Measurements from ENCODE around the gene LGALS9.

LGALS9 gene

DNA sequence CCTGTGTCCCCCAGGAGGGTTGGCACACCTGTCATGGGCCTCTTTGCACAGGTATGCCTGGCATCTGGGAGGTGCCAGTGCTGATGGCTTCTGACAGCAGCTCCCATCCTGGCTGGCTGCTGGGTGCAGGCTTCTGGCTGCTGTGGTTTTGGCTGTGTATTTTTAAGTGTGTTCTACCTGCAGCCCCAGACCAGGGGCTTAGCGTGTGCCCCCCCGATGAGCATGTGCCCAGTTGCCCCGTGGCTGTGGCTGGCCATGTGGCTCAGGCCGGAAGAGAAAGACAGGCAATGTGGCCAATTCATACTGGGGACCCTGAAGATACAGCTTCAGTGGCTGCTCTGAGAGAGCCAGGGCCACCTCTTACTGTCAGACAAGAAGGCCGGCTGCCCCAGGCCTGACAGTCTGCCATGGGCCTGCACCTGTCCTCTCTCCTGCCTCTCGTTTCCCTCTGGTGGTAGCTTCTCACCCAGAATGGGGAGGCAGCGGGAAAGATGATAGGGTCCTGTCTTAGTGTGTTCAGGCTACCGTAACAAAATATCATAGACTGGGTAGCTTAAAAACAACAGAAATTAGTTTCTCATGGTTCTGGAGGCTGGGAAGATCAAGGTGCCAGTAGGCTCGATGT is 37.6 kb upstream of the LGALS9 start:
- no peak for TF ChIP-seq ZBTB20 (tag by site-specific recombination; IDR thresholded peaks at IDR 0.05)
- no peak for TF ChIP-seq ZNF433 (tag by site-specific recombination; IDR thresholded peaks at IDR 0.05; ENCODE audit: low read depth)
- TF ChIP-seq, protein P1, sequence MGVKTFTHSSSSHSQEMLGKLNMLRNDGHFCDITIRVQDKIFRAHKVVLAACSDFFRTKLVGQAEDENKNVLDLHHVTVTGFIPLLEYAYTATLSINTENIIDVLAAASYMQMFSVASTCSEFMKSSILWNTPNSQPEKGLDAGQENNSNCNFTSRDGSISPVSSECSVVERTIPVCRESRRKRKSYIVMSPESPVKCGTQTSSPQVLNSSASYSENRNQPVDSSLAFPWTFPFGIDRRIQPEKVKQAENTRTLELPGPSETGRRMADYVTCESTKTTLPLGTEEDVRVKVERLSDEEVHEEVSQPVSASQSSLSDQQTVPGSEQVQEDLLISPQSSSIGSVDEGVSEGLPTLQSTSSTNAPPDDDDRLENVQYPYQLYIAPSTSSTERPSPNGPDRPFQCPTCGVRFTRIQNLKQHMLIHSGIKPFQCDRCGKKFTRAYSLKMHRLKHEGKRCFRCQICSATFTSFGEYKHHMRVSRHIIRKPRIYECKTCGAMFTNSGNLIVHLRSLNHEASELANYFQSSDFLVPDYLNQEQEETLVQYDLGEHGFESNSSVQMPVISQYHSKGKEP (tag by site-specific recombination; IDR thresholded peaks at IDR 0.05), result no peak
- TF ChIP-seq ZNF214 (tag by site-specific recombination; IDR thresholded peaks at IDR 0.05; ENCODE audit: borderline replicate concordance), result no peak
- no peak for TF ChIP-seq ZFHX2 (tag by site-specific recombination; conservative IDR thresholded peaks at IDR 0.05)
- no peak for TF ChIP-seq OSR2 (tag by site-specific recombination; IDR thresholded peaks at IDR 0.05)
- no peak for TF ChIP-seq GLIS1 (tag by site-specific recombination; IDR thresholded peaks at IDR 0.05)
- TF ChIP-seq, protein P2, sequence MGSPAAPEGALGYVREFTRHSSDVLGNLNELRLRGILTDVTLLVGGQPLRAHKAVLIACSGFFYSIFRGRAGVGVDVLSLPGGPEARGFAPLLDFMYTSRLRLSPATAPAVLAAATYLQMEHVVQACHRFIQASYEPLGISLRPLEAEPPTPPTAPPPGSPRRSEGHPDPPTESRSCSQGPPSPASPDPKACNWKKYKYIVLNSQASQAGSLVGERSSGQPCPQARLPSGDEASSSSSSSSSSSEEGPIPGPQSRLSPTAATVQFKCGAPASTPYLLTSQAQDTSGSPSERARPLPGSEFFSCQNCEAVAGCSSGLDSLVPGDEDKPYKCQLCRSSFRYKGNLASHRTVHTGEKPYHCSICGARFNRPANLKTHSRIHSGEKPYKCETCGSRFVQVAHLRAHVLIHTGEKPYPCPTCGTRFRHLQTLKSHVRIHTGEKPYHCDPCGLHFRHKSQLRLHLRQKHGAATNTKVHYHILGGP (tag by site-specific recombination; IDR thresholded peaks at IDR 0.05), result no peak
- TF ChIP-seq GLIS2 (tag by site-specific recombination; IDR thresholded peaks at IDR 0.05), result no peak
- TF ChIP-seq ZEB2 (tag by site-specific recombination; IDR thresholded peaks at IDR 0.05), result no peak
- TF ChIP-seq IKZF3 (tag by site-specific recombination; IDR thresholded peaks at IDR 0.05), result no peak
- TF ChIP-seq ZNF341 (tag by site-specific recombination; IDR thresholded peaks at IDR 0.05; ENCODE audit: low read depth), result no peak
- no peak for TF ChIP-seq ZNF23 (tag by site-specific recombination; IDR thresholded peaks at IDR 0.05; ENCODE audit: borderline replicate concordance)
- TF ChIP-seq ZNF174 (tag by site-specific recombination; IDR thresholded peaks at IDR 0.05), result no peak
- no peak for TF ChIP-seq RBAK (tag by site-specific recombination; IDR thresholded peaks at IDR 0.05)
- no peak for TF ChIP-seq ZNF621 (tag by site-specific recombination; IDR thresholded peaks at IDR 0.05)
- TF ChIP-seq, protein P3, sequence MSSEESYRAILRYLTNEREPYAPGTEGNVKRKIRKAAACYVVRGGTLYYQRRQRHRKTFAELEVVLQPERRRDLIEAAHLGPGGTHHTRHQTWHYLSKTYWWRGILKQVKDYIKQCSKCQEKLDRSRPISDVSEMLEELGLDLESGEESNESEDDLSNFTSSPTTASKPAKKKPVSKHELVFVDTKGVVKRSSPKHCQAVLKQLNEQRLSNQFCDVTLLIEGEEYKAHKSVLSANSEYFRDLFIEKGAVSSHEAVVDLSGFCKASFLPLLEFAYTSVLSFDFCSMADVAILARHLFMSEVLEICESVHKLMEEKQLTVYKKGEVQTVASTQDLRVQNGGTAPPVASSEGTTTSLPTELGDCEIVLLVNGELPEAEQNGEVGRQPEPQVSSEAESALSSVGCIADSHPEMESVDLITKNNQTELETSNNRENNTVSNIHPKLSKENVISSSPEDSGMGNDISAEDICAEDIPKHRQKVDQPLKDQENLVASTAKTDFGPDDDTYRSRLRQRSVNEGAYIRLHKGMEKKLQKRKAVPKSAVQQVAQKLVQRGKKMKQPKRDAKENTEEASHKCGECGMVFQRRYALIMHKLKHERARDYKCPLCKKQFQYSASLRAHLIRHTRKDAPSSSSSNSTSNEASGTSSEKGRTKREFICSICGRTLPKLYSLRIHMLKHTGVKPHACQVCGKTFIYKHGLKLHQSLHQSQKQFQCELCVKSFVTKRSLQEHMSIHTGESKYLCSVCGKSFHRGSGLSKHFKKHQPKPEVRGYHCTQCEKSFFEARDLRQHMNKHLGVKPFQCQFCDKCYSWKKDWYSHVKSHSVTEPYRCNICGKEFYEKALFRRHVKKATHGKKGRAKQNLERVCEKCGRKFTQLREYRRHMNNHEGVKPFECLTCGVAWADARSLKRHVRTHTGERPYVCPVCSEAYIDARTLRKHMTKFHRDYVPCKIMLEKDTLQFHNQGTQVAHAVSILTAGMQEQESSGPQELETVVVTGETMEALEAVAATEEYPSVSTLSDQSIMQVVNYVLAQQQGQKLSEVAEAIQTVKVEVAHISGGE (tag by site-specific recombination; conservative IDR thresholded peaks at IDR 0.05; ENCODE audit: low read depth), result no peak
- TF ChIP-seq ZNF837 (tag by site-specific recombination; IDR thresholded peaks at IDR 0.05), result no peak
- TF ChIP-seq ZNF585B (tag by site-specific recombination; IDR thresholded peaks at IDR 0.05), result no peak
- POLR2A ChIA-PET, result no interaction called here

DNA sequence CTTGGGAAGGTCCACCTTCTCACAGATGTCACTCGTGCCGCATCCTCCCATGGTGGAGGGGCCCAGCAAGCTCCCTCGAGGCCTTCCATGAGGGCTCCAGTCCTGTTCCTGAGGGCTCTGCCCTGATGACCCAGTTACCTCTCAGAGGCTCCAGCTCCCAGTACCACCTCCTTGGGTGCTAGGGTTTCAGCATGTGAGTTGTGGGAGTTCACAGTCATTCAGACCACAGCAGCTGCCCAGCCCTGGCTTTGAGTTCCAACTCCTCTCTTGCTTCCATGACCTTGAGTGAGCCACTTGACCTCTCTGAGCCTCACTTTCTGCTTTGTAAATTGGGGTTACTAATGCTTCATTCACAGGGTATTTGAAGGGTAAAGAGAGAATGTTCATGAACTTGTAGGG is 37.1 kb upstream of the LGALS9 start:
- peaks cover 0 to 58% of the 10 kb centered on the region in 2 experiments; a peak in 1 of 3 replicates for H3K36me3 ChIP-seq (ENCODE audit: control insufficient read depth in 2 of 2, insufficient read depth in 1 of 2, low read length in 2 of 2)
- H3K27ac ChIP-seq (ENCODE audit: extremely low read depth, low read depth, low read length), result no peak overlapping the region
- H3K4me3 ChIP-seq (ENCODE audit: low read depth, low read length), result no peak overlapping the region
- CTCF ChIA-PET, result interaction anchor here (0.5 to 4.3 kb wide), 7 partner anchors 9 to 261 kb away, joined by 3 to 28 read pairs (median 3); no protein-coding TSS in a partner anchor
- POLR2A ChIA-PET, result no interaction called here
- H3K4me1 ChIP-seq (ENCODE audit: control insufficient read depth, insufficient read depth, low read length), result no peaks in the 10 kb centered on the region
- no peaks in the 10 kb centered on the region for H3K9me3 ChIP-seq (ENCODE audit: control insufficient read depth, insufficient read depth, low read depth, low read length)
- TF ChIP-seq ZNF768 (tag by site-specific recombination; IDR thresholded peaks at IDR 0.05), result no peak
- no peak for TF ChIP-seq ZNF558 (tag by site-specific recombination; IDR thresholded peaks at IDR 0.05)
- TF ChIP-seq ZNF626 (tag by site-specific recombination; IDR thresholded peaks at IDR 0.05), result no peak
- TF ChIP-seq ZNF585B (tag by site-specific recombination; IDR thresholded peaks at IDR 0.05), result no peak
- no peak for TF ChIP-seq IKZF3 (tag by site-specific recombination; IDR thresholded peaks at IDR 0.05)
- TF ChIP-seq SALL2 (tag by site-specific recombination; IDR thresholded peaks at IDR 0.05; ENCODE audit: borderline replicate concordance), result no peak
- no peak for TF ChIP-seq ZNF692 (tag by site-specific recombination; IDR thresholded peaks at IDR 0.05)
- TF ChIP-seq ZSCAN5A (tag by site-specific recombination; IDR thresholded peaks at IDR 0.05), result no peak
- no peak for TF ChIP-seq KLF7 (tag by site-specific recombination; IDR thresholded peaks at IDR 0.05; ENCODE audit: borderline replicate concordance)
- TF ChIP-seq HOXA7 (CRISPR knock-in tag; IDR thresholded peaks at IDR 0.05; ENCODE audit: borderline replicate concordance), result no peak

More for the DNA sequence above, 37.6 kb upstream of the LGALS9 start:
- Histone ChIP-seq H3K27ac (ENCODE audit: extremely low read depth, low read depth, low read length) (no peak overlapping the region), H3K9me3 (ENCODE audit: control insufficient read depth, insufficient read depth, low read depth, low read length) (no peaks in the 10 kb centered on the region), H3K4me3 (ENCODE audit: low read depth, low read length) (no peak overlapping the region), H3K4me1 (ENCODE audit: control insufficient read depth, insufficient read depth, low read length) (no peaks in the 10 kb centered on the region), H3K36me3 (ENCODE audit: control insufficient read depth in 2 of 2, insufficient read depth in 1 of 2, low read length in 2 of 2) (peaks cover 0 to 61% of the 10 kb centered on the region in 2 experiments; a peak in 1 of 3 replicates)
- CTCF ChIA-PET, result interaction anchor here (0.5 to 4.3 kb wide), 8 partner anchors 9 to 357 kb away, joined by 3 to 28 read pairs (median 3); no protein-coding TSS in a partner anchor

All from HEK293 (cell line).